Ishikawa (cell line): ENCODE data around the gene MYH9.

Source experiments
- CEBPB ChIP-seq: IDR thresholded peaks from 2 replicates; pipeline ENCODE4 v1.6.1; 2012
- CREB1 ChIP-seq: IDR thresholded peaks from 2 replicates; pipeline ENCODE4 v1.6.1; 2012; ENCODE audit warnings: low read depth
- EGR1 ChIP-seq: IDR thresholded peaks from 2 replicates; pipeline ENCODE4 v1.6.1; 2012
- EP300 ChIP-seq: IDR thresholded peaks from 2 replicates; pipeline ENCODE4 v1.6.1; 2012; ENCODE audit warnings: borderline replicate concordance
- FOXM1 ChIP-seq: IDR thresholded peaks from 2 replicates; pipeline ENCODE4 v1.6.1; 2012; ENCODE audit warnings: low read depth, borderline replicate concordance
- MAX ChIP-seq: IDR thresholded peaks from 2 replicates; pipeline ENCODE4 v1.6.1; 2012
- NFIC ChIP-seq: IDR thresholded peaks from 2 replicates; pipeline ENCODE4 v1.6.1; 2012
- RAD21 ChIP-seq: IDR thresholded peaks from 2 replicates; pipeline ENCODE4 v1.6.1; 2012; ENCODE audit warnings: low read depth
- TAF1 ChIP-seq: IDR thresholded peaks from 2 replicates; pipeline ENCODE4 v1.6.1; 2012; ENCODE audit warnings: low read depth, mild to moderate bottlenecking
- TCF12 ChIP-seq: IDR thresholded peaks from 2 replicates; pipeline ENCODE4 v1.6.1; 2012; ENCODE audit warnings: low read depth
- TEAD4 ChIP-seq: IDR thresholded peaks from 2 replicates; pipeline ENCODE4 v1.6.1; 2012
- YY1 ChIP-seq: IDR thresholded peaks from 2 replicates; pipeline ENCODE4 v1.6.1; 2012; ENCODE audit warnings: low read depth
- ZBTB7A ChIP-seq: IDR thresholded peaks from 2 replicates; pipeline ENCODE4 v1.6.1; 2012; ENCODE audit warnings: low read depth
- TF ChIP-seq, protein P1 (sequence below): IDR thresholded peaks from 2 replicates; pipeline ENCODE4 v1.6.1; 2012
- TF ChIP-seq, protein P2 (sequence below): IDR thresholded peaks from 2 replicates; pipeline ENCODE4 v1.6.1; 2012; ENCODE audit warnings: low read depth, mild to moderate bottlenecking

Gene MYH9

GRCh38 chr22:36323182-36323854 is 64.4 kb downstream of the MYH9 start:
- TF ChIP-seq EGR1 = no peak
- no peak for TF ChIP-seq TAF1
- TF ChIP-seq, protein P1, sequence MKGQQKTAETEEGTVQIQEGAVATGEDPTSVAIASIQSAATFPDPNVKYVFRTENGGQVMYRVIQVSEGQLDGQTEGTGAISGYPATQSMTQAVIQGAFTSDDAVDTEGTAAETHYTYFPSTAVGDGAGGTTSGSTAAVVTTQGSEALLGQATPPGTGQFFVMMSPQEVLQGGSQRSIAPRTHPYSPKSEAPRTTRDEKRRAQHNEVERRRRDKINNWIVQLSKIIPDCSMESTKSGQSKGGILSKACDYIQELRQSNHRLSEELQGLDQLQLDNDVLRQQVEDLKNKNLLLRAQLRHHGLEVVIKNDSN = no peak
- TF ChIP-seq ZBTB7A = no peak
- TF ChIP-seq CREB1 = no peak
- no peak for TF ChIP-seq MAX
- no peak for TF ChIP-seq FOXM1
- no peak for TF ChIP-seq CEBPB
- no peak for TF ChIP-seq NFIC
- TF ChIP-seq, protein P2, sequence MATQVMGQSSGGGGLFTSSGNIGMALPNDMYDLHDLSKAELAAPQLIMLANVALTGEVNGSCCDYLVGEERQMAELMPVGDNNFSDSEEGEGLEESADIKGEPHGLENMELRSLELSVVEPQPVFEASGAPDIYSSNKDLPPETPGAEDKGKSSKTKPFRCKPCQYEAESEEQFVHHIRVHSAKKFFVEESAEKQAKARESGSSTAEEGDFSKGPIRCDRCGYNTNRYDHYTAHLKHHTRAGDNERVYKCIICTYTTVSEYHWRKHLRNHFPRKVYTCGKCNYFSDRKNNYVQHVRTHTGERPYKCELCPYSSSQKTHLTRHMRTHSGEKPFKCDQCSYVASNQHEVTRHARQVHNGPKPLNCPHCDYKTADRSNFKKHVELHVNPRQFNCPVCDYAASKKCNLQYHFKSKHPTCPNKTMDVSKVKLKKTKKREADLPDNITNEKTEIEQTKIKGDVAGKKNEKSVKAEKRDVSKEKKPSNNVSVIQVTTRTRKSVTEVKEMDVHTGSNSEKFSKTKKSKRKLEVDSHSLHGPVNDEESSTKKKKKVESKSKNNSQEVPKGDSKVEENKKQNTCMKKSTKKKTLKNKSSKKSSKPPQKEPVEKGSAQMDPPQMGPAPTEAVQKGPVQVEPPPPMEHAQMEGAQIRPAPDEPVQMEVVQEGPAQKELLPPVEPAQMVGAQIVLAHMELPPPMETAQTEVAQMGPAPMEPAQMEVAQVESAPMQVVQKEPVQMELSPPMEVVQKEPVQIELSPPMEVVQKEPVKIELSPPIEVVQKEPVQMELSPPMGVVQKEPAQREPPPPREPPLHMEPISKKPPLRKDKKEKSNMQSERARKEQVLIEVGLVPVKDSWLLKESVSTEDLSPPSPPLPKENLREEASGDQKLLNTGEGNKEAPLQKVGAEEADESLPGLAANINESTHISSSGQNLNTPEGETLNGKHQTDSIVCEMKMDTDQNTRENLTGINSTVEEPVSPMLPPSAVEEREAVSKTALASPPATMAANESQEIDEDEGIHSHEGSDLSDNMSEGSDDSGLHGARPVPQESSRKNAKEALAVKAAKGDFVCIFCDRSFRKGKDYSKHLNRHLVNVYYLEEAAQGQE = no peak
- TF ChIP-seq TEAD4 = no peak
- no peak for TF ChIP-seq YY1
- TF ChIP-seq RAD21 = no peak
- TF ChIP-seq TCF12 = no peak
- no peak for TF ChIP-seq EP300

DNA sequence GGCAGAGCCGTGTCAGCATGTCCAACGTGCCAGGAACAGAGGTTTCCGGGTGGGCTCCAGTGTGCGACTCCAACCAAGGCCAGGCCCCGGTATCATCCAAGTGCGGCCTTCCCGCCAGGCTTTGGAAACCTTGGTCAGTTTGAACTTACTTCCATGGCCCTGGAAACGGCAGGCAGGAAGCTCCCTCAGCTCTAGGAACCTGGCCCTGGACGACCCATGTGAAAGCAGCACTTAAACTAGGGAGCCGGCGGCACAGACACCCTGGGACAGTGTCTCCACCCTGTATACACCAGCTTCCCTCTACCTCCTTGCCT is 65.2 kb downstream of the MYH9 start:
- TF ChIP-seq TEAD4 = no peak
- TF ChIP-seq, protein P1 = no peak
- TF ChIP-seq TAF1 = no peak
- no peak for TF ChIP-seq NFIC
- TF ChIP-seq CREB1 = no peak
- TF ChIP-seq MAX = no peak
- TF ChIP-seq FOXM1 = no peak
- no peak for TF ChIP-seq TCF12

GRCh38 chr22:36321797-36322601 is 65.8 kb downstream of the MYH9 start:
- TF ChIP-seq CEBPB (no peak), TEAD4 (no peak), MAX (no peak), EP300 (no peak), EGR1 (no peak), TAF1 (no peak), TCF12 (no peak), YY1 (no peak), ZBTB7A (no peak), CREB1 (no peak)

- TF ChIP-seq EGR1 (no peak), ZBTB7A (no peak), CEBPB (no peak), YY1 (no peak), CREB1 (no peak), TAF1 (no peak), RAD21 (no peak), EP300 (no peak), MAX (no peak), FOXM1 (no peak), NFIC (no peak), TEAD4 (no peak)
- TF ChIP-seq, protein P2 = no peak
Observed at GRCh38 chr22:36320553-36320952, 67.2 kb downstream of the MYH9 start.
